ENCODE results near the gene NUP214. TPM values are rescaled to one million over a fixed set of nuclear protein-coding genes. Genes with fewer than 3 reads are reported as not detected.

The NUP214 gene
- total RNA-seq, 1 experiment from 2014 or later = 64.2 TPM

DNA sequence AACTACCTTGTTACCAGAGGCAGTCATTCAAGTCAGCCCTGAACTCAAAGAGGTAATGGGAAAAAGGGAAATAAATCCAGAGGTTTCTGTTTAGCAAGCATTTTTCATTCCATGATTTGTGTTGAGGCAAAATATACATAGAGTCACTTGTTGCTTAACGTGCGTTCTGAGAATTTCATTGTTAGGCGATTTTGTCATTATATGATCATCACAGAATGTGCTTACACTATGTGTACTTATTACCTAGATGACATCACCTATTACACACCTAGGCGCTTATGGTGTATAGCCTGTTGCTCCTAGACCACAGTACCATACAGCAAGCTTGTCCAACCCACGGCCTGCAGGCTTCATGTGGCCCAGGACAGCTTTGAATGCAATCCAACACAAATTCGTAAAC, 36.2 kb downstream of the NUP214 start:
- no peaks in the 10 kb centered on the region for H3K9me3 ChIP-seq (ENCODE audit: low read depth, low read length, poor library complexity, severe bottlenecking)
- DNase-seq (ENCODE audit: low spot score) = no peak
- H3K27ac ChIP-seq (ENCODE audit: low read depth, low read length, poor library complexity, severe bottlenecking) = no peak overlapping the region
- ChIA-PET CTCF (no interaction called here), POLR2A (ENCODE audit: low non-redundant PET) (no interaction called here)
- TF ChIP-seq EZH2 (IDR thresholded peaks at IDR 0.05; ENCODE audit: borderline replicate concordance, low read depth, low read length, poor library complexity, severe bottlenecking) = no peak
- TF ChIP-seq, protein P1, sequence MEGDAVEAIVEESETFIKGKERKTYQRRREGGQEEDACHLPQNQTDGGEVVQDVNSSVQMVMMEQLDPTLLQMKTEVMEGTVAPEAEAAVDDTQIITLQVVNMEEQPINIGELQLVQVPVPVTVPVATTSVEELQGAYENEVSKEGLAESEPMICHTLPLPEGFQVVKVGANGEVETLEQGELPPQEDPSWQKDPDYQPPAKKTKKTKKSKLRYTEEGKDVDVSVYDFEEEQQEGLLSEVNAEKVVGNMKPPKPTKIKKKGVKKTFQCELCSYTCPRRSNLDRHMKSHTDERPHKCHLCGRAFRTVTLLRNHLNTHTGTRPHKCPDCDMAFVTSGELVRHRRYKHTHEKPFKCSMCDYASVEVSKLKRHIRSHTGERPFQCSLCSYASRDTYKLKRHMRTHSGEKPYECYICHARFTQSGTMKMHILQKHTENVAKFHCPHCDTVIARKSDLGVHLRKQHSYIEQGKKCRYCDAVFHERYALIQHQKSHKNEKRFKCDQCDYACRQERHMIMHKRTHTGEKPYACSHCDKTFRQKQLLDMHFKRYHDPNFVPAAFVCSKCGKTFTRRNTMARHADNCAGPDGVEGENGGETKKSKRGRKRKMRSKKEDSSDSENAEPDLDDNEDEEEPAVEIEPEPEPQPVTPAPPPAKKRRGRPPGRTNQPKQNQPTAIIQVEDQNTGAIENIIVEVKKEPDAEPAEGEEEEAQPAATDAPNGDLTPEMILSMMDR (conservative IDR thresholded peaks at IDR 0.05; ENCODE audit: low read depth, low read length) = no peak
- no peaks in the 10 kb centered on the region for H3K4me1 ChIP-seq (ENCODE audit: insufficient read depth, low read length, poor library complexity, severe bottlenecking)
- intact Hi-C loops (cut with micrococcal nuclease; ENCODE audit: unreplicated experiment) = no loop called here
- BruUV-seq (replicated peaks) = no TSS peak
- H3K27me3 ChIP-seq (replicated peaks; ENCODE audit: insufficient read depth, low read depth, low read length, poor library complexity) = no peaks in the 10 kb centered on the region
- no peak overlapping the region for H3K4me3 ChIP-seq (ENCODE audit: low read depth, low read length, poor library complexity, severe bottlenecking)
- H3K36me3 ChIP-seq (ENCODE audit: insufficient read depth, low read length, poor library complexity, severe bottlenecking) = peaks cover 68% of the 10 kb centered on the region

DNA sequence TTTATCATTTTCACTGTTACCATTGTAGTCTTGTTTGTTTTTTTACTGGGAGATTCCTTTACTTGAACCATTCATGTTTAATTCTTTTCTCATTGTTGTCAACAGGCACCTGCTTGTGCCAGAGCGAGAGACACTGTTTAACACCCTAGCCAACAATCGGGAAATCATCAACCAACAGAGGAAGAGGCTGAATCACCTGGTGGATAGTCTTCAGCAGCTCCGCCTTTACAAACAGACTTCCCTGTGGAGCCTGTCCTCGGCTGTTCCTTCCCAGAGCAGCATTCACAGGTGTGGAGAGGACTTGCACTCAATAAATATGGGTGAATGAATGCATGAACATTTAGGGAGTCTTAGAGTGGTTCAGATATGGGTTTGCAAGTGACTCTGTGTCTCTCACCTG, 37.5 kb downstream of the NUP214 start:
- TF ChIP-seq, protein P1 (conservative IDR thresholded peaks at IDR 0.05; ENCODE audit: low read depth, low read length) = no peak
- no peak for TF ChIP-seq EZH2 (IDR thresholded peaks at IDR 0.05; ENCODE audit: borderline replicate concordance, low read depth, low read length, poor library complexity, severe bottlenecking)
- CTCF ChIA-PET = no interaction called here
- H3K9me3 ChIP-seq (ENCODE audit: low read depth, low read length, poor library complexity, severe bottlenecking) = no peaks in the 10 kb centered on the region
- no peak overlapping the region for H3K27ac ChIP-seq (ENCODE audit: low read depth, low read length, poor library complexity, severe bottlenecking)
- POLR2A ChIA-PET (ENCODE audit: low non-redundant PET) = no interaction called here
- BruUV-seq (replicated peaks) = no TSS peak
- peaks cover 63% of the 10 kb centered on the region for H3K36me3 ChIP-seq (ENCODE audit: insufficient read depth, low read length, poor library complexity, severe bottlenecking)
- intact Hi-C loops (cut with micrococcal nuclease; ENCODE audit: unreplicated experiment) = no loop called here
- no peaks in the 10 kb centered on the region for H3K4me1 ChIP-seq (ENCODE audit: insufficient read depth, low read length, poor library complexity, severe bottlenecking)
- no peak for DNase-seq (ENCODE audit: low spot score)
- H3K27me3 ChIP-seq (replicated peaks; ENCODE audit: insufficient read depth, low read depth, low read length, poor library complexity) = no peaks in the 10 kb centered on the region
- H3K4me3 ChIP-seq (ENCODE audit: low read depth, low read length, poor library complexity, severe bottlenecking) = no peak overlapping the region

DNA sequence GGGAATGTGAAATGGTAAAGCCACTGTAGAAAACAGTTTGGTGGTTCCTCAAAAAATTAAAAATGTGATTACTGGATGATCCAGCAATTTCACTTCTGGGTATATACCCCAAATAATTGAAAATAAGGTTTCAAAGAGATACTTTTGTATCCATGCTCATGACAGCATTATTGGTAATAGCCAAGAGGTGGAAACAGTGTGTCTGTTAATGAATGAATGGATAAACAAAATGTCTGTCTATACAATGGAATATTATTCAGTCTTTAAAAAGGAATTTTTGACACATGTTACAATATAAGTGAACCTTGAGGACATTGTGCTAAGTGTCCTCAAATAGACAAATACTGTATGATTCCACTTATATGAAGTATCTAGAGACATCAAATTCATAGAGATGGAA, 40.1 kb downstream of the NUP214 start:
- ChIA-PET CTCF (no interaction called here), POLR2A (ENCODE audit: low non-redundant PET) (no interaction called here)
- DNase-seq (ENCODE audit: low spot score) = no peak
- TF ChIP-seq EZH2 (IDR thresholded peaks at IDR 0.05; ENCODE audit: borderline replicate concordance, low read depth, low read length, poor library complexity, severe bottlenecking) = no peak
- TF ChIP-seq, protein P1 (conservative IDR thresholded peaks at IDR 0.05; ENCODE audit: low read depth, low read length) = no peak
- peaks cover 46% of the 10 kb centered on the region for H3K36me3 ChIP-seq (ENCODE audit: insufficient read depth, low read length, poor library complexity, severe bottlenecking)
- H3K4me3 ChIP-seq (ENCODE audit: low read depth, low read length, poor library complexity, severe bottlenecking) = no peak overlapping the region
- H3K9me3 ChIP-seq (ENCODE audit: low read depth, low read length, poor library complexity, severe bottlenecking) = no peaks in the 10 kb centered on the region
- no peaks in the 10 kb centered on the region for H3K27me3 ChIP-seq (replicated peaks; ENCODE audit: insufficient read depth, low read depth, low read length, poor library complexity)
- BruUV-seq (replicated peaks) = no TSS peak
- H3K4me1 ChIP-seq (ENCODE audit: insufficient read depth, low read length, poor library complexity, severe bottlenecking) = no peaks in the 10 kb centered on the region
- H3K27ac ChIP-seq (ENCODE audit: low read depth, low read length, poor library complexity, severe bottlenecking) = no peak overlapping the region
- intact Hi-C loops (cut with micrococcal nuclease; ENCODE audit: unreplicated experiment) = no loop called here
